GM12864 (cell line): ENCODE data around the gene NXPE3.
A peak's percentile ranks its signal among the peaks of the same experiment; 100 is the strongest.

ENCODE experiments used
- DNase-seq: peaks from one replicate; pipeline ENCODE4 v3.0.0-alpha.2; 2011; ENCODE audit warnings: low read depth
- H3K4me3 ChIP-seq: 2 replicates; pipeline ENCODE4 v1.5.1; 2011; ENCODE audit warnings: mild to moderate bottlenecking, low read depth, low read length, control low read depth
- TF ChIP-seq, protein P1 (sequence below): IDR thresholded peaks from 2 replicates; pipeline ENCODE4 v1.5.1; 2011; ENCODE audit warnings: low read depth, mild to moderate bottlenecking, moderate library complexity, low read length, control low read depth, inconsistent platforms; ENCODE audit errors: missing control alignments

Gene NXPE3

DNA sequence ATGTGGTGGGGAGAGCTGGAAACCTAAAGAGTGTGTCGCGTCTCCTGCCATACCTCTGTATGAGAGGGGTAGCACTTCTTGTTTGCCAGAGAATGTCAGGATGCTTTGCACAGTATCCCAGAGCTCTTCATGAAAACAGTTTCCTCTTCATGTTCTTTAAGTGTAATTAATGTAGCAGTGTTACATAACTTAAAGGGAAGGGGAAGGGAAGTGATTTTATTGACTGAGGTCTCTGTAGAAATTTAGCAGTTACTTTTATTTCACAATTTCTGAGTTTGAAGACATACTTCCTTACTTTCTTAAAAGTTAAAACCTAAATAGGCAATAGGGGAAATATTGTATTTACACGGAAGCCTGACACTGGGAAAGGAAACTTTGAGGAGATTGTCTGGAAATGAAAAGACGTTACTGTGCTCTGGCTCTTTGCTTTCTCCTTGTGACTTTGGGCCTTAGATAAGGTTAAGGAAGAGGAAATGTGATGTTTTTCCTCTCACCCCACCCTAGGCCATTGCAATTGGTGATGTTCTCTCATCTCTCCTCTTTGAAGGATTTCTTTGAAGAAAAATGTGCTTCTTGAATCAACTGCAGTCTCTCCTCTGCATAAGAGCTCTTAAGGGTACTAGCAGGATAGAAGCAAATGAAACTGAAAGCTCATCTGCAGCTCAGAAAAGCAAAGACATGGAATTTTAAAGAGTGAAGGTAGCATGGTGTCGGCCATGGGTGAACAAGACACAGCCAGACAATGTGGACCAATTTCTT, 6.0 kb downstream of the NXPE3 start:
- TF ChIP-seq, protein P1, sequence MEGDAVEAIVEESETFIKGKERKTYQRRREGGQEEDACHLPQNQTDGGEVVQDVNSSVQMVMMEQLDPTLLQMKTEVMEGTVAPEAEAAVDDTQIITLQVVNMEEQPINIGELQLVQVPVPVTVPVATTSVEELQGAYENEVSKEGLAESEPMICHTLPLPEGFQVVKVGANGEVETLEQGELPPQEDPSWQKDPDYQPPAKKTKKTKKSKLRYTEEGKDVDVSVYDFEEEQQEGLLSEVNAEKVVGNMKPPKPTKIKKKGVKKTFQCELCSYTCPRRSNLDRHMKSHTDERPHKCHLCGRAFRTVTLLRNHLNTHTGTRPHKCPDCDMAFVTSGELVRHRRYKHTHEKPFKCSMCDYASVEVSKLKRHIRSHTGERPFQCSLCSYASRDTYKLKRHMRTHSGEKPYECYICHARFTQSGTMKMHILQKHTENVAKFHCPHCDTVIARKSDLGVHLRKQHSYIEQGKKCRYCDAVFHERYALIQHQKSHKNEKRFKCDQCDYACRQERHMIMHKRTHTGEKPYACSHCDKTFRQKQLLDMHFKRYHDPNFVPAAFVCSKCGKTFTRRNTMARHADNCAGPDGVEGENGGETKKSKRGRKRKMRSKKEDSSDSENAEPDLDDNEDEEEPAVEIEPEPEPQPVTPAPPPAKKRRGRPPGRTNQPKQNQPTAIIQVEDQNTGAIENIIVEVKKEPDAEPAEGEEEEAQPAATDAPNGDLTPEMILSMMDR, result no peak
- no peak for DNase-seq
- H3K4me3 ChIP-seq, result no peak overlapping the region

DNA sequence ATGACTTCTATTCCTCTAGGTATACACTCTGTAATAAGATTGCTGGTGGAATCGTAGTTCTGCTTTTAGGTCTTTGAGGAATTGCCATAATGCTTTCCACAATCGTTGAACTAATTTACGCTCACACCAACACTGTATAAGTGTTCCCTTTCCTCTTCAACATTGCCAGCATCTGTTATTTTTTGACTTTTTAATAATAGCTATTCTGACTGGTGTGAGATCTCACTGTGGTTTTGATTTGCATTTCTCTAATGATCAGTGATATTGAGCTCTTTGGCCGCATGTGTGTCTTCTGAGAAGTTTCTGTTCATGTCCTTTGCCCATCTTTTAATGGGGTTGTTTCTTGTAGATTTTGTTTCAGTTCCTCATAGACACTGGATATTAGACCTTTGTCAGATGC, 12.8 kb downstream of the NXPE3 start:
- H3K4me3 ChIP-seq, result no peak overlapping the region
- DNase-seq, result peak; percentile 85
- TF ChIP-seq, protein P1, result no peak

DNA sequence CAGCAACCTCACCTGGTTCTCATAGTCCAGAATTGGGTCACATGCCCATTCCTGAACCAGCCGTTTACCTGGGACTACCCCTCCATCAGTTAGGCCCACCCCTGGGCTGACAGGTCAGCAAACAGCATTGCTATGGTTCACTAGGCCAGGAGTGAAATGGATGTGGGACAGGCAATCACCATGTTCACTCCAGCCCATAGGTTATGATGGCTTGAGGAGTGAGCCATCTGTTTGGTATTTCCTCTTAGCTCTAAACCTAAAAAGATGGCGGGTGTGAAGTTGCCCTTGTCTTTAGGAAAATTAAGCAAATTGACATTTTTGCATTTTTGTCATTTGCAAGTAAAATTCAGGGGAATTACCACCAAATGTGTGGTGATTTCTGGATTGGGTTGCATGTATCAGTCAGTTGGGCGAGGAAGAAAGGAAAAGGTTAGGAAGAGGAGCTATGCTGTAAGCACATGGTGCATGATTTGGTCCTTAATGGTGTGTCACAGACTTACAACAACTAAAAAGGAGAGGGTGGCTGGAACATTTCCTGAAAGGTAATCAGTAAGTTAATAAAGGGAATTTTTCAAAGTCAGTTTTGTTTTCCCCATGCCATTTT, 17.2 kb downstream of the NXPE3 start:
- H3K4me3 ChIP-seq, result no peak overlapping the region
- no peak for DNase-seq
- TF ChIP-seq, protein P1, result no peak

DNA sequence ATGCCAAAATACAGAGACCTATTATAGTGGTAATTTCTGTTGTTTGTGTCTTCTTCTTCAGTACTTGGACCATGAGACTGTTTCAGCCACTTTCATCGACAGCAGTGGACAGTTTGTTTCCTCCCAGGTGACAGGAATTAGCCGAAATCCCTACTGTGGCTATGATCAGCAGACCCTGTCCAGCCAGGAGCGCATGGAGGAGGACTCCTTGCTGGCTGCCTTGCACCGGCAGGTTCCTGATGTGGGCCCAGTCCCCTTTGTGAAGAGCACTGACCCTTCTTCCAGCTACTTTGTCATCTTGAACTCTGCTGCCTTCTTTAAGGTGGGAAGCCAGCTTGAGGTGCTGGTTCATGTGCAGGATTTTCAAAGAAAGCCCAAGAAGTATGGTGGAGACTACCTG, 22.2 kb downstream of the NXPE3 start:
- TF ChIP-seq, protein P1, result no peak
- no peak overlapping the region for H3K4me3 ChIP-seq
- no peak for DNase-seq

DNA sequence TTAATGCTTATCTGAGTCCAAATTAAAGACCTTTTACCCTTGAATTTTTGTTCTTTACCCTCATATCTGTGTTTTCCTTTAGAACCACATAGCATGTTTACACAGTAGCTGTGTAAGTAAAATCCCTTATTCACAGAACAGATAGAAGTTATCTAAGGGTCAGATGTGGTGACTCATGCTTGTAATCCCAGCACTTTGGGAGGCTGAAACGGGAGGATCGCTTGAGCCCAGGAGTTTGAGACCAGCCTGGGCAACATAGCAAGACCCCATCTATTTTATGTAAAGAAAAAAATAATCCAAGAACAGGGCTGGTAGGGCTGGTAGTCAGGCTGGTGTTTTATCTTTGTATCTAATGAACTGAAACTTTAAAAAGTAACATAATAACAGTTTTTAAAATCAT, 23.2 kb downstream of the NXPE3 start:
- TF ChIP-seq, protein P1, result no peak
- no peak for DNase-seq
- H3K4me3 ChIP-seq, result no peak overlapping the region

DNA sequence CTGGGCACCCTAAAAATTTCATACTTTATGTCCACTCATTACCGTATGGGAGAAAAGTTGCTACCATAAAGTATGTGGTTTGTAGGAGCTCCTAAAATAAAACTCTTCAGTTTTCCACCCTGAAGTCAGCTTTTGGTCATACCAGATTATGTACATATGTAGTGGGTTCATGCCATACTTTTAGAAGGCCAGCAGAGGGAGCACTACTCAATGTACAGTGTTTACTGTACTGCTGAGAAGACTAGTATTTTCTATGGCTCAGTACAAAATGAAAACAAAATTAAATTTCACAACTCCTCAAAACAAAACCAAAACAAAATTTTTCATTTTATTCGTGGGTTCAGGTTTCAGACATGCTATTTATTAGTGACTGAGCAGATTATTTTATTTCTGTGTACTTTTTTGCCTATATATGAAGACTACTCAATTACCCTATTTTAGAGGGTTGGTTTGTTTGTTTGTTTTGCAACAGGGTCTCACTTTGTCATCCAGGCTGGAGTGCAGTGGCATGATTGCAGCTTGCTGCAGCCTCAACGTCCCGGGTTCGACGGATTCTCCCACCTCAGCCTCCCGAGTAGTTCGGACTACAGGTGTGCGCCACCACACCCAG, 24.3 kb downstream of the NXPE3 start:
- TF ChIP-seq, protein P1, result peak; percentile 69
- H3K4me3 ChIP-seq, result no peak overlapping the region
- DNase-seq, result peak; percentile 68
